ENCODE measurements around the gene MRPL34.

MRPL34 gene

GRCh38 chr19:17311455-17312188 lies 6.0 kb downstream of the MRPL34 start:
- DNase-seq = no peak

- no peak for DNase-seq
These were observed 6.8 kb downstream of the MRPL34 start for GRCh38 chr19:17312189-17313113.

GRCh38 chr19:17314007-17314593 lies 8.4 kb downstream of the MRPL34 start:
- no peak for DNase-seq

DNA sequence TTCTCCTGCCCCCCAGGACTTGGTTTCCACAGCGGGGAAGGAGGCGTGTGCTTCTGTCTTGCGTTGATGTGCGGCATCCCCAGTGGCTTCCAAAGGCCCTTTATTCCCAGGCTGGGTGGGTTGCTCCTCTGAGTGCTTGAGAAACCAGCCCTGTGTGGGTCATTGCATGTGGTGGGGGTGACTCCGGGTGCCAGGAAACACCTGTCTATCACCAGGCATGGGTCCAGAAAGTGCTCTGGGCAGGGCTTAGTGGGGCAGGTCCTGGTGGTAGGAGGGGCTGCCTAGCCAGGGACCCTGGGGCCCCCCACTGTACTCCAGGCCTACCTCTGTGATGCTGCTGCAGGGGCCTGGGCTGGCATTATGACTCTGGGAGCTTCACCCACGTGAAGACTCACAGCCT lies 13.3 kb downstream of the MRPL34 start:
- DNase-seq = no peak

- DNase-seq = no peak
These were observed 14.0 kb downstream of the MRPL34 start for GRCh38 chr19:17319473-17320238.

DNA sequence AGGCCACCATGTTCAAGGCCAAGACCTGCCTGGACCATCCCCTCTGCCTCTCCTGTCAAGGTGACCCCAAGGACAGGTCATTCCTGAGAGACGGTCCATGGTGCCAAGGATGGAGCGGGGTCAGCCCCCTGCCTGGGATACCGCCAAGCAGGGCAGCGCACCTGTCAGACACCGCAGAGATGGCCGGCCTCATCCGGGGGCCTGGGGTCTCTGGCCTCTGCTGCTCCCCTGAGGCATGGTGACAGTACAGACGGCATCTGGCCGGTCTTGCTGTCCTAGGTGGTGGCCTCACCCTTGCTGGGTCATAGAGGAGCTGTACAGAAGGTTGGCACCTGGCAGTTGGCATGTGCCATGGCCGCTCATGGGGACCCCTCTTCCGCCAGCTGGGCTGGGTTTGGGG lies 14.8 kb downstream of the MRPL34 start:
- DNase-seq = no peak

- no peak for DNase-seq
These were observed 16.2 kb downstream of the MRPL34 start for GRCh38 chr19:17321655-17322489.

- no peak for DNase-seq
These were observed 17.2 kb downstream of the MRPL34 start for GRCh38 chr19:17322854-17323253.

- no peak for DNase-seq
These were observed 17.8 kb downstream of the MRPL34 start for GRCh38 chr19:17323300-17323963.

GRCh38 chr19:17323964-17324332 lies 18.3 kb downstream of the MRPL34 start:
- DNase-seq = no peak

GRCh38 chr19:17324357-17325114 lies 18.9 kb downstream of the MRPL34 start:
- no peak for DNase-seq

DNA sequence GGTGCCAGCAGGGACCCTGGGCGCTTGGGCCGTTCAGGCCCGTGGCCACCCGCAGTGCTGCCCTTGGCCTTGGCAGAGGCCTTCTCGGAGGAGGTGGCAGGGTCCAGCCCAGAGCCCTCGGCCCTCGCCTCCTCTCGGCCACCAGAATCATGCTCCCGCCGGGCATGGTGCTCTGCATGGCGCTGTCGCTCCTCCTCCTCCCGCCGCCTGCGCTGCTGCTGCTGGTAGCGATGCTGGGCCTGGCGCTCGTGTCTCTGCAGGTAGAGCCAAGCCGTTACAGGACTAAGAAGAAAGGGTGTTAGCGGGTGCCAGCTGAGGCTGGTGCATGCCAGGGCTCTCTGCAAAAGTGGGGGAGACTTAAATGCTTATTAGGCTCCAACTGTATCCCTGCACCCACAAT lies 19.5 kb downstream of the MRPL34 start:
- no peak for DNase-seq

GRCh38 chr19:17325881-17326594 lies 20.4 kb downstream of the MRPL34 start:
- no peak for DNase-seq

DNA sequence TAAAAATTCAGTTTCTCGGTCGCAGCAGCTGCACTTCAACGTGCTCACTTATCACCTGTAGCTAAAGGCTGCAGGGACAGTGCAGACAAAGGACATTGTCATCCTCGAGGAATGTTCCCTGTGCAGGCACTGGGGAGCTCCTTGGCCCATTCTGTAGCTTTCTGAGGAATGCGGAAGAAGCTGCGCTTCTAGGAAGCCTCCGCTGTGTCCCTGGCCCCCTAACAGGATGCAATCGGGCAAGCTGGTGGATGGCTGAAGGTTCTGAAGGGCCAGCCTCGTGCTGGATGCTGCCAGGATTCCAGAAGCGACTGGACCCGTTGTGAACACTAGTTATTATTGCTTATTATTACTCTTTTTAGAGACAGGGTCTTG lies 20.9 kb downstream of the MRPL34 start:
- DNase-seq = no peak

GRCh38 chr19:17327068-17327653 lies 21.5 kb downstream of the MRPL34 start:
- DNase-seq = no peak

DNA sequence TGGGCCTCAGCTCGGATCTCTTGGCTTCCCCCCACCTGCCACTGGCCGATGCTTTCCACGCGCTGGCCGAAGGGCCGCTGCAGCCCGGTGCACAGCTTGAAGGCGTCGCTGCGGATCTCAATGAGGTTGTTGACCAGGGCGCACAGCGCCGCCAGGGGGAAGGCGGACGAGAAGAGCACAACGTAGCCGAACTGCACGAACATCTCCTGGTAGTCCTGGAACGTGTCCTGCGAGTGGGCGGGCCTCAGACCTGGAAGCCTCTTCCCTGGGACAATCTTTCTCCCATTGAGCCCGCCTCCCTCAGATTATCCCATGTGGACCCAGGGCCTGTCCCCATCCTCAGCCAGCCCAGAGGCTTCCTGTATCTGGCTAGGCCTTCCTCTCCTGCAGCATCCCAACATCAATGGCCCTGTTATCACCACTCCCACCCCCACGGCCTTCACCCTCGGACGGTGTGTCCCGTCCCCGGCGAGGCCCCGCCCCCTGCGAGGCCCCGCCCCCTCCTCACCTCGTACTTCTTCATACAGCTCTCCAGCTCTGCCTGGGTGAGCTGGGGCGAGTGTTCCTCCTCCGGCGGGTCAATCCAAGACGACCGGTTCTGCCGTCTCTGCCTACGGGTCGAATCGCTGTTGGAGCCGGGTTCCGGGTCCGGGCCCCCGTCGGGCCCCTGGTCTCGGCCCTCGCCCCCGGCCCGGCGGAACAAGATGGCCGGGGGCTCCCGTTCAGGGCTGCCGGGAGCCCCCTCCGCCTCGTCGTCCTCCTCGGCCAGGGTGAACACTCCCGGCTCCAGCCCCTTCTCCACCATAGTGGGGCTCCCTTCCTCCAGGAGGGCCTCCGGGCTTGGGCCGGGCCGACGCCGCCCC lies 22.2 kb downstream of the MRPL34 start:
- DNase-seq = peak; percentile 66

DNA sequence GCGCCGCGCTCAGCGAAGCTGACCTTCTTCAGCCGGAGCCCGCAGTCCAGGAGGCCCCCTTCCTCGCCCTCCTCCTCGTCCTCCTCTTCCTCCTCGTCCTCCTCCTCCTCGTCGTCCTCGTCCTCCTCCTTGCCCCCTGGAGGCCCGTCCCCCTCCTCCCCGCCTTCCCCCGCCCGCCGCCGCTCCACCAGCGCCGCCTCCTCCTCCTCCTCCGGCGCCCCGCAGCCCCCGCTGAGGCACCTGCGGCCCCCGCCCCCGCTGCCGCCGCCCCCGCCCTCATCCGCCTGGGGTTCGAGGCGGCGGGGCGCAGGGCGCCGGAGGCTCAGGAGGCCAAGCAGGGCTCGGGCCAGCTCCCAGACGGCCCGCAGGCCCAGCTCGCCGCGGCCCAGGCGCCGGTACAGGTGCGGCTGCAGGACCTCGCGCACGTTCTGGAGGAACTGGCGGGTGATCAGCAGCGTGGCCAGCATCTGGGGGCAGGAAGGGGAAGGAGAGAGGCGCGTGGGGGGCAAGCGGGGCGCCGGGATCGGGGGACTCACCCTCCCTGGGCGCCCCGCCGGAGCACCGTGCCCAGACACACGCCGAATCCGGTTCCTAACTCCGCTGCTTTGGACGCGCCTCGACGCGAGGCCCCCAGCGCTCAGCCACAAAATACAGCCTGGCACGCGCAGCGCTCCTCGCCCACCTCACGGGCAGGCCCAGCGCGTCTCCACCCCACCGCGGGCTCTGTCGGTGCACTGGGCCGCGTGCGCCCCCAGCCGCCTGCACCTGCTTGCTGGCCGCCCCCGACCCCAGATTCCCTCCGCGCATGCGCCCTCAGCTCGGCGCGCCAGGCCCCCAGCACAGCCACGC lies 23.1 kb downstream of the MRPL34 start:
- peak; percentile 37 for DNase-seq

Measured in CD4-positive, alpha-beta T cell treated with Interleukin-15 for 1 hour (primary cell).